Measurements from ENCODE around the gene OSBPL6.
"Not testable (repeated sequence)": the region's sequence is repeated elsewhere in the genome, so short reads cannot be mapped to it uniquely, and the experiment has no call there.

Gene OSBPL6

GRCh38 chr2:178309541-178309940 is 115.2 kb downstream of the OSBPL6 start:
- DNase-seq = no peak

- DNase-seq = no peak
Observed at GRCh38 chr2:178315078-178315477, 120.8 kb downstream of the OSBPL6 start.

- no peak for DNase-seq
Observed at GRCh38 chr2:178315488-178315948, 121.2 kb downstream of the OSBPL6 start.

- no peak for DNase-seq
Observed at GRCh38 chr2:178317811-178318210, 123.5 kb downstream of the OSBPL6 start.

GRCh38 chr2:178320011-178320585 is 125.8 kb downstream of the OSBPL6 start:
- no peak for DNase-seq

- DNase-seq = no peak
Observed at GRCh38 chr2:178322068-178322467, 127.8 kb downstream of the OSBPL6 start.

GRCh38 chr2:178323331-178323730 is 129.0 kb downstream of the OSBPL6 start:
- DNase-seq = not testable (repeated sequence)

- DNase-seq = no peak
Observed at GRCh38 chr2:178324077-178324476, 129.8 kb downstream of the OSBPL6 start.

GRCh38 chr2:178325268-178325667 is 131.0 kb downstream of the OSBPL6 start:
- DNase-seq = no peak

GRCh38 chr2:178327516-178327915 is 133.2 kb downstream of the OSBPL6 start:
- DNase-seq = no peak

- DNase-seq = no peak
Observed at GRCh38 chr2:178328037-178328436, 133.7 kb downstream of the OSBPL6 start.

GRCh38 chr2:178330175-178331017 is 136.1 kb downstream of the OSBPL6 start:
- no peak for DNase-seq

- no peak for DNase-seq
Observed at GRCh38 chr2:178331474-178332432, 137.4 kb downstream of the OSBPL6 start.

GRCh38 chr2:178333851-178334250 is 139.5 kb downstream of the OSBPL6 start:
- DNase-seq = no peak

GRCh38 chr2:178335230-178335629 is 140.9 kb downstream of the OSBPL6 start:
- DNase-seq = no peak

- DNase-seq = no peak
Observed at GRCh38 chr2:178344121-178344520, 149.8 kb downstream of the OSBPL6 start.

- no peak for DNase-seq
Observed at GRCh38 chr2:178345951-178346350, 151.6 kb downstream of the OSBPL6 start.

GRCh38 chr2:178350051-178350450 is 155.7 kb downstream of the OSBPL6 start:
- no peak for DNase-seq

GRCh38 chr2:178357704-178358103 is 163.4 kb downstream of the OSBPL6 start:
- DNase-seq = not testable (repeated sequence)

- no peak for DNase-seq
Observed at GRCh38 chr2:178359192-178359912, 165.0 kb downstream of the OSBPL6 start.

- DNase-seq = no peak
Observed at GRCh38 chr2:178361588-178361987, 167.3 kb downstream of the OSBPL6 start.

- no peak for DNase-seq
Observed at GRCh38 chr2:178363252-178363651, 168.9 kb downstream of the OSBPL6 start.
